RCC 7860 (cell line): Measurements from ENCODE around the gene FAM200C.

ENCODE experiments used
- DNase-seq: peaks from one replicate; pipeline ENCODE4 v3.0.0-alpha.2; 2015; ENCODE audit warnings: low spot score
- FAIRE-seq: peaks from 2 replicates; lab custom pipeline; 2012; peaks lifted over from hg19 to GRCh38; lab: Jason Lieb, UNC

The FAM200C gene

GRCh38 chr5:160420331-160420610 lies 20.4 kb upstream of the FAM200C start:
- DNase-seq = no peak

GRCh38 chr5:160419458-160420330 lies 19.8 kb upstream of the FAM200C start:
- DNase-seq (no peak), FAIRE-seq (no peak)

More at GRCh38 chr5:160420331-160420610, 20.4 kb upstream of the FAM200C start:
- FAIRE-seq = no peak

GRCh38 chr5:160418561-160419457 lies 19.0 kb upstream of the FAM200C start, which contains the start of gene SLU7:
SLU7 (minus strand) TSS chr5:160419081; CDS start chr5:160415294, 3,787 bp downstream.
- FAIRE-seq = peak; percentile 66
- peak; percentile 82 for DNase-seq

GRCh38 chr5:160398806-160399205 lies 1.0 kb downstream of the FAM200C start:
- FAIRE-seq (no peak), DNase-seq (no peak)

- DNase-seq = no peak
Observed at GRCh38 chr5:160397492-160397891, 2.4 kb downstream of the FAM200C start.

GRCh38 chr5:160395111-160395510 lies 4.7 kb downstream of the FAM200C start:
- FAIRE-seq = no peak
- no peak for DNase-seq

More at GRCh38 chr5:160397492-160397891, 2.4 kb downstream of the FAM200C start:
- no peak for FAIRE-seq

GRCh38 chr5:160390787-160391696 lies 8.8 kb downstream of the FAM200C start:
- peak; percentile 72 for FAIRE-seq
- peak; percentile 14 for DNase-seq

- DNase-seq = no peak
- FAIRE-seq = no peak
Observed at GRCh38 chr5:160387445-160387844, 12.4 kb downstream of the FAM200C start.

- DNase-seq (no peak), FAIRE-seq (no peak)
Observed at GRCh38 chr5:160385496-160385895, 14.4 kb downstream of the FAM200C start.

- FAIRE-seq = no peak
- no peak for DNase-seq
Observed at GRCh38 chr5:160384681-160385080, 15.2 kb downstream of the FAM200C start.

GRCh38 chr5:160382346-160382745 lies 17.5 kb downstream of the FAM200C start:
- FAIRE-seq (no peak), DNase-seq (no peak)

- DNase-seq (no peak), FAIRE-seq (no peak)
Observed at GRCh38 chr5:160380041-160380440, 19.8 kb downstream of the FAM200C start.

- no peak for DNase-seq
- no peak for FAIRE-seq
Observed at GRCh38 chr5:160379511-160379910, 20.3 kb downstream of the FAM200C start.

GRCh38 chr5:160378330-160378729 lies 21.5 kb downstream of the FAM200C start:
- FAIRE-seq (no peak), DNase-seq (no peak)

GRCh38 chr5:160377651-160378050 lies 22.2 kb downstream of the FAM200C start:
- DNase-seq = no peak
- FAIRE-seq = no peak

- DNase-seq = no peak
Observed at GRCh38 chr5:160376416-160376815, 23.4 kb downstream of the FAM200C start.

GRCh38 chr5:160375701-160376100 lies 24.2 kb downstream of the FAM200C start:
- FAIRE-seq (no peak), DNase-seq (no peak)

More at GRCh38 chr5:160376416-160376815, 23.4 kb downstream of the FAM200C start:
- no peak for FAIRE-seq

- DNase-seq (no peak), FAIRE-seq (no peak)
Observed at GRCh38 chr5:160375166-160375565, 24.7 kb downstream of the FAM200C start.

GRCh38 chr5:160371294-160371693 lies 28.6 kb downstream of the FAM200C start:
- no peak for FAIRE-seq
- DNase-seq = no peak

GRCh38 chr5:160370713-160371034 lies 29.2 kb downstream of the FAM200C start:
- FAIRE-seq (no peak), DNase-seq (no peak)
